HepG2 (cell line): ENCODE data around the gene VEGFA. TPM values are rescaled to one million over a fixed set of nuclear protein-coding genes. Genes with fewer than 3 reads are reported as not detected.

Experiments used
- ATAC-seq: fragments of 200-7000 bp; cut with Tn5 transposase; 3 replicates; pipeline ENCODE4 v1.9.1; 2020; ENCODE audit warnings: mild to moderate bottlenecking, moderate library complexity
- BruUV-seq: library from RNA; stranded (reverse); fragments of 400-500 nt; replicated peaks from 2 replicates; lab custom pipeline; 2021; lab: Mats Ljungman, UMichigan
- CTCF ChIA-PET: fragments of 300-600 bp; formaldehyde crosslinking; extraction: SDS; loops from one replicate; lab custom pipeline; 2021; ENCODE audit warnings: low total read pairs, inconsistent platforms, low intra/inter-chr PET ratio; lab: Yijun Ruan, JAX
- POLR2A ChIA-PET: fragments of 350-600 bp; sonication (Branson Sonifier 250); formaldehyde crosslinking; loops from one replicate; lab custom pipeline; 2020; ENCODE audit warnings: antibody characterized with exemption, inconsistent platforms; lab: Yijun Ruan, JAX
- DNase-seq: peaks from one replicate; pipeline ENCODE4 v3.0.0-alpha.2; 2015; ENCODE audit warnings: low spot score
- FAIRE-seq: peaks from 3 replicates; lab custom pipeline; 2011; peaks lifted over from hg19 to GRCh38; lab: Jason Lieb, UNC
- H2AFZ ChIP-seq: one replicate; pipeline ENCODE4 v1.6.1; 2011; ENCODE audit warnings: low read length, inconsistent platforms
- H3K27ac ChIP-seq: fragments of 300-600 bp; 3 replicates; pipeline ENCODE4 v1.8.0; 2011; ENCODE audit warnings: mixed run types, mild to moderate bottlenecking, mixed read lengths, low read length, inconsistent platforms; ENCODE audit not compliant: insufficient read depth; ENCODE audit errors: extremely low read length
- H3K27me3 ChIP-seq, 2 experiments: fragments of 200-600 bp in 1 of 2; 2 replicates in 1 of 2; 3 replicates in 1 of 2; pipeline versions ENCODE4 v1.6.0 to v1.8.0; 2011; ENCODE audit warnings: low read length in 2 of 2, mild to moderate bottlenecking in 2 of 2, moderate library complexity in 2 of 2, inconsistent platforms in 1 of 2; ENCODE audit not compliant: insufficient read depth in 2 of 2, control insufficient read depth in 1 of 2
- H3K36me3 ChIP-seq, 2 experiments: fragments of 200-600 bp in 1 of 2; replicated peaks in 1 of 2; 2 replicates in 1 of 2; 3 replicates in 1 of 2; pipeline versions ENCODE4 v1.5.1 to v1.8.0; 2011; ENCODE audit warnings: low read length in 2 of 2, inconsistent platforms in 1 of 2; ENCODE audit not compliant: insufficient read depth in 2 of 2, control insufficient read depth in 1 of 2
- H3K4me1 ChIP-seq: 2 replicates; pipeline ENCODE4 v1.5.1; 2012; ENCODE audit warnings: low read length, inconsistent platforms; ENCODE audit not compliant: insufficient read depth
- H3K4me2 ChIP-seq: 2 replicates; pipeline ENCODE4 v1.6.0; 2011; ENCODE audit warnings: low read depth, low read length, inconsistent platforms
- H3K4me3 ChIP-seq, 3 experiments: fragments of 200-600 bp in 1 of 3; sonication (generic), shearing (Covaris generic) in 1 of 3; replicated peaks in 1 of 3; 2 replicates each; pipeline ENCODE4 v1.5.1; 2011 to 2016; ENCODE audit warnings: low read length in 3 of 3, inconsistent platforms in 2 of 3, low read depth in 2 of 3, mild to moderate bottlenecking in 2 of 3, control low read depth in 1 of 3, mixed read lengths in 1 of 3; ENCODE audit not compliant: insufficient read depth in 1 of 3
- H3K79me2 ChIP-seq: one replicate; pipeline ENCODE4 v1.6.1; 2011; ENCODE audit warnings: low read length, inconsistent platforms; ENCODE audit not compliant: insufficient read depth
- H3K9ac ChIP-seq: 2 replicates; pipeline ENCODE4 v1.6.0; 2011; ENCODE audit warnings: mild to moderate bottlenecking, low read depth, low read length, inconsistent platforms; ENCODE audit not compliant: insufficient read depth
- H3K9me3 ChIP-seq: 2 replicates; pipeline ENCODE4 v1.5.1; 2012; ENCODE audit warnings: mild to moderate bottlenecking, low read length
- H4K20me1 ChIP-seq: 2 replicates; pipeline ENCODE4 v1.6.0; 2011; ENCODE audit warnings: inconsistent platforms, mild to moderate bottlenecking, low read length, moderate library complexity; ENCODE audit not compliant: insufficient read depth
- CBX1 ChIP-seq: IDR thresholded peaks from one replicate; pipeline ENCODE4 v1.6.1; 2016; ENCODE audit warnings: antibody characterized with exemption, low read depth
- MYC ChIP-seq: sonication (generic); formaldehyde crosslinking; IDR thresholded peaks from 2 replicates; pipeline ENCODE4 v1.9.0; 2021; ENCODE audit warnings: missing genetic modification reagents, borderline replicate concordance
- NCOA2 ChIP-seq: sonication (generic); formaldehyde crosslinking; IDR thresholded peaks from 2 replicates; pipeline ENCODE4 v1.8.0; 2022; ENCODE audit warnings: inconsistent platforms
- SMAD1 ChIP-seq: sonication (generic); formaldehyde crosslinking; IDR thresholded peaks from 2 replicates; pipeline ENCODE4 v1.4.0; 2020; ENCODE audit warnings: missing genetic modification reagents, low read depth, mild to moderate bottlenecking, borderline replicate concordance
- YEATS4 ChIP-seq: sonication (generic); formaldehyde crosslinking; IDR thresholded peaks from 2 replicates; pipeline ENCODE4 v1.4.0; 2020; ENCODE audit warnings: missing genetic modification reagents, borderline replicate concordance
- ZFP36L2 ChIP-seq: sonication (generic); formaldehyde crosslinking; IDR thresholded peaks from 2 replicates; pipeline ENCODE4 v1.4.0; 2020; ENCODE audit warnings: missing genetic modification reagents
- ZNF3 ChIP-seq: IDR thresholded peaks from 2 replicates; pipeline ENCODE4 v1.7.0; 2017; ENCODE audit warnings: inconsistent platforms
- ZNF484 ChIP-seq: sonication (generic); formaldehyde crosslinking; IDR thresholded peaks from 2 replicates; pipeline ENCODE4 v1.5.1; 2020; ENCODE audit warnings: mild to moderate bottlenecking, low read depth, missing genetic modification reagents, borderline replicate concordance
- ZNF577 ChIP-seq: sonication (generic); formaldehyde crosslinking; IDR thresholded peaks from 2 replicates; pipeline ENCODE4 v1.4.0; 2020; ENCODE audit warnings: mild to moderate bottlenecking, low read depth, missing genetic modification reagents, borderline replicate concordance
- ZNF709 ChIP-seq: sonication (generic); formaldehyde crosslinking; IDR thresholded peaks from 2 replicates; pipeline ENCODE4 v1.5.0; 2020; ENCODE audit warnings: mild to moderate bottlenecking, missing genetic modification reagents
- ZNF792 ChIP-seq: IDR thresholded peaks from 2 replicates; pipeline ENCODE4 v1.6.1; 2016
- ZZZ3 ChIP-seq: sonication (generic); formaldehyde crosslinking; IDR thresholded peaks from 2 replicates; pipeline ENCODE4 v1.4.0; 2020; ENCODE audit warnings: missing genetic modification reagents, mild to moderate bottlenecking, borderline replicate concordance
- WGBS: methylation state at CpG from one replicate; pipeline ENCODE4 v1.1.6; 2017; ENCODE audit warnings: low lambda C conversion rate; 5-methylcytosine and 5-hydroxymethylcytosine counted together
- in situ Hi-C: cut with HindIII; loops from 2 replicates; pipeline ENCODE4 v1.10.0; 2017; ENCODE audit warnings: low pct_unique_long_range_greater_than_20kb; ENCODE audit not compliant: extremely low pct_ligation_motif_present
- intact Hi-C: fragments of 100-400 bp; cut with micrococcal nuclease; formaldehyde crosslinking; loops from one replicate; pipeline ENCODE4 v1.10.0; 2022; ENCODE audit not compliant: unreplicated experiment
- polyA plus RNA-seq, 8 experiments: library from polyadenylated mRNA; depleted of rRNA in 3 of 8; stranded (reverse) in 7 of 8; unstranded in 1 of 8; fragments of >200 nt; fragmentation: Illumina TruSeq in 4 of 8; extraction: Trizol in 4 of 8; gene quantifications; 2 replicates each; pipeline versions ENCODE4 v1.2.1 to v1.2.3, GENCODE V29; 2011 to 2016; ENCODE audit warnings: low read depth in 4 of 8, missing spikeins in 1 of 8, mixed read lengths in 1 of 8; ENCODE audit not compliant: insufficient read depth in 1 of 8
- total RNA-seq, 5 experiments: library from RNA; depleted of rRNA; stranded (reverse); fragments of >200 nt; fragmentation: Illumina TruSeq; extraction: Trizol; gene quantifications; 2 replicates each; pipeline ENCODE4 v1.2.3, GENCODE V29; 2016; ENCODE audit warnings: low read depth in 1 of 5
- TF ChIP-seq, protein P1 (sequence below): sonication (generic); formaldehyde crosslinking; IDR thresholded peaks from 2 replicates; pipeline ENCODE4 v1.5.0; 2020; ENCODE audit warnings: mild to moderate bottlenecking, missing genetic modification reagents
- TF ChIP-seq, protein P2 (sequence below): sonication (generic); formaldehyde crosslinking; IDR thresholded peaks from 2 replicates; pipeline ENCODE4 v1.4.0; 2020; ENCODE audit warnings: missing genetic modification reagents
- TF ChIP-seq, protein P3 (sequence below): IDR thresholded peaks from 2 replicates; pipeline ENCODE4 v1.6.1; 2016; ENCODE audit warnings: low read depth, control low read depth
- TF ChIP-seq, protein P4 (sequence below): sonication (generic); formaldehyde crosslinking; IDR thresholded peaks from 2 replicates; pipeline ENCODE4 v1.9.0; 2021; ENCODE audit warnings: missing genetic modification reagents, mild to moderate bottlenecking, borderline replicate concordance

The VEGFA gene
- total and polyA plus RNA-seq, 2 of the 13 experiments (the other 11 are each of a cell fraction or from before 2014, with no cell fraction given) = 68.1 to 629 TPM

DNA sequence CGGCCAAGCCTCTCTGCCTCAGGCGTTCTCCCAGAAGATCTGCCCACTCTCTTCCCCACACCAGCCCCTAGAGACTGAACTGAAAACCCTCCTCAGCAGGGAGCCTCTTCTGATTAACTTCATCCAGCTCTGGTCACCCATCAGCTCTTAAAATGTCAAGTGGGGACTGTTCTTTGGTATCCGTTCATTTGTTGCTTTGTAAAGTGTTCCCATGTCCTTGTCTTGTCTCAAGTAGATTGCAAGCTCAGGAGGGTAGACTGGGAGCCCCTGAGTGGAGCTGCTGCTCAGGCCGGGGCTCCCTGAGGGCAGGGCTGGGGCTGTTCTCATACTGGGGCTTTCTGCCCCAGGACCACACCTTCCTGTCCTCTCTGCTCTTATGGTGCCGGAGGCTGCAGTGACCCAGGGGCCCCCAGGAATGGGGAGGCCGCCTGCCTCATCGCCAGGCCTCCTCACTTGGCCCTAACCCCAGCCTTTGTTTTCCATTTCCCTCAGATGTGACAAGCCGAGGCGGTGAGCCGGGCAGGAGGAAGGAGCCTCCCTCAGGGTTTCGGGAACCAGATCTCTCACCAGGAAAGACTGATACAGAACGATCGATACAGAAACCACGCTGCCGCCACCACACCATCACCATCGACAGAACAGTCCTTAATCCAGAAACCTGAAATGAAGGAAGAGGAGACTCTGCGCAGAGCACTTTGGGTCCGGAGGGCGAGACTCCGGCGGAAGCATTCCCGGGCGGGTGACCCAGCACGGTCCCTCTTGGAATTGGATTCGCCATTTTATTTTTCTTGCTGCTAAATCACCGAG is 14.2 kb downstream of the VEGFA start (continued):
- no peak for TF ChIP-seq ZFP36L2 (CRISPR knock-in tag)
- no peak for TF ChIP-seq ZNF792 (CRISPR knock-in tag)
- TF ChIP-seq, protein P1, sequence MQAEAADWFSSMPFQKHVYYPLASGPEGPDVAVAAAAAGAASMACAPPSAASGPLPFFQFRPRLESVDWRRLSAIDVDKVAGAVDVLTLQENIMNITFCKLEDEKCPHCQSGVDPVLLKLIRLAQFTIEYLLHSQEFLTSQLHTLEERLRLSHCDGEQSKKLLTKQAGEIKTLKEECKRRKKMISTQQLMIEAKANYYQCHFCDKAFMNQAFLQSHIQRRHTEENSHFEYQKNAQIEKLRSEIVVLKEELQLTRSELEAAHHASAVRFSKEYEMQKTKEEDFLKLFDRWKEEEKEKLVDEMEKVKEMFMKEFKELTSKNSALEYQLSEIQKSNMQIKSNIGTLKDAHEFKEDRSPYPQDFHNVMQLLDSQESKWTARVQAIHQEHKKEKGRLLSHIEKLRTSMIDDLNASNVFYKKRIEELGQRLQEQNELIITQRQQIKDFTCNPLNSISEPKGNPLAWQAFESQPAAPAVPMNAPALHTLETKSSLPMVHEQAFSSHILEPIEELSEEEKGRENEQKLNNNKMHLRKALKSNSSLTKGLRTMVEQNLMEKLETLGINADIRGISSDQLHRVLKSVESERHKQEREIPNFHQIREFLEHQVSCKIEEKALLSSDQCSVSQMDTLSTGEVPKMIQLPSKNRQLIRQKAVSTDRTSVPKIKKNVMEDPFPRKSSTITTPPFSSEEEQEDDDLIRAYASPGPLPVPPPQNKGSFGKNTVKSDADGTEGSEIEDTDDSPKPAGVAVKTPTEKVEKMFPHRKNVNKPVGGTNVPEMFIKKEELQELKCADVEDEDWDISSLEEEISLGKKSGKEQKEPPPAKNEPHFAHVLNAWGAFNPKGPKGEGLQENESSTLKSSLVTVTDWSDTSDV (CRISPR knock-in tag) = no peak
- TF ChIP-seq ZNF709 (CRISPR knock-in tag) = peak; percentile 43; the same call in 1 of the 2 replicates
- no peak for TF ChIP-seq ZZZ3
- TF ChIP-seq NCOA2 (CRISPR knock-in tag) = no peak

DNA sequence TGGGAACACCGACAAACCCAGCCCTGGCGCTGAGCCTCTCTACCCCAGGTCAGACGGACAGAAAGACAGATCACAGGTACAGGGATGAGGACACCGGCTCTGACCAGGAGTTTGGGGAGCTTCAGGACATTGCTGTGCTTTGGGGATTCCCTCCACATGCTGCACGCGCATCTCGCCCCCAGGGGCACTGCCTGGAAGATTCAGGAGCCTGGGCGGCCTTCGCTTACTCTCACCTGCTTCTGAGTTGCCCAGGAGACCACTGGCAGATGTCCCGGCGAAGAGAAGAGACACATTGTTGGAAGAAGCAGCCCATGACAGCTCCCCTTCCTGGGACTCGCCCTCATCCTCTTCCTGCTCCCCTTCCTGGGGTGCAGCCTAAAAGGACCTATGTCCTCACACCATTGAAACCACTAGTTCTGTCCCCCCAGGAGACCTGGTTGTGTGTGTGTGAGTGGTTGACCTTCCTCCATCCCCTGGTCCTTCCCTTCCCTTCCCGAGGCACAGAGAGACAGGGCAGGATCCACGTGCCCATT is 15.3 kb downstream of the VEGFA start:
- H3K4me3 ChIP-seq = no peak overlapping the region
- 96% methylated on average over 14 of the region's 14 CpGs for WGBS
- in situ Hi-C loops (no loop called here), intact Hi-C loops (no loop called here)
- H2AFZ ChIP-seq = no peak overlapping the region
- FAIRE-seq = no peak
- H3K27ac ChIP-seq = no peak overlapping the region
- H3K4me2 ChIP-seq = no peak overlapping the region
- no peak for ATAC-seq
- CTCF ChIA-PET = no interaction called here
- no peaks in the 10 kb centered on the region for H3K9me3 ChIP-seq
- H3K27me3 ChIP-seq = no peaks in the 10 kb centered on the region; a peak in 1 of 5 replicates
- BruUV-seq = TSS peak; percentile 49
- H3K36me3 ChIP-seq = peaks cover 48 to 51% of the 10 kb centered on the region in 2 experiments
- H3K4me1 ChIP-seq = no peaks in the 10 kb centered on the region
- DNase-seq = no peak
- POLR2A ChIA-PET = interaction anchor here (2.6 to 3.0 kb wide), 2 partner anchors 15 to 22 kb away, joined by 7 to 18 read pairs; partner anchors contain the start of gene VEGFA
- peaks cover 64% of the 10 kb centered on the region for H4K20me1 ChIP-seq
- H3K9ac ChIP-seq = no peak overlapping the region
- no peaks in the 10 kb centered on the region for H3K79me2 ChIP-seq
- TF ChIP-seq YEATS4 (CRISPR knock-in tag) (no peak), CBX1 (no peak), ZNF484 (CRISPR knock-in tag) (no peak), MYC (CRISPR knock-in tag) (no peak), SMAD1 (no peak), ZNF3 (CRISPR knock-in tag) (no peak), ZNF577 (CRISPR knock-in tag) (no peak)
- TF ChIP-seq, protein P2, sequence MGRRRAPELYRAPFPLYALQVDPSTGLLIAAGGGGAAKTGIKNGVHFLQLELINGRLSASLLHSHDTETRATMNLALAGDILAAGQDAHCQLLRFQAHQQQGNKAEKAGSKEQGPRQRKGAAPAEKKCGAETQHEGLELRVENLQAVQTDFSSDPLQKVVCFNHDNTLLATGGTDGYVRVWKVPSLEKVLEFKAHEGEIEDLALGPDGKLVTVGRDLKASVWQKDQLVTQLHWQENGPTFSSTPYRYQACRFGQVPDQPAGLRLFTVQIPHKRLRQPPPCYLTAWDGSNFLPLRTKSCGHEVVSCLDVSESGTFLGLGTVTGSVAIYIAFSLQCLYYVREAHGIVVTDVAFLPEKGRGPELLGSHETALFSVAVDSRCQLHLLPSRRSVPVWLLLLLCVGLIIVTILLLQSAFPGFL = no peak
- TF ChIP-seq, protein P3, sequence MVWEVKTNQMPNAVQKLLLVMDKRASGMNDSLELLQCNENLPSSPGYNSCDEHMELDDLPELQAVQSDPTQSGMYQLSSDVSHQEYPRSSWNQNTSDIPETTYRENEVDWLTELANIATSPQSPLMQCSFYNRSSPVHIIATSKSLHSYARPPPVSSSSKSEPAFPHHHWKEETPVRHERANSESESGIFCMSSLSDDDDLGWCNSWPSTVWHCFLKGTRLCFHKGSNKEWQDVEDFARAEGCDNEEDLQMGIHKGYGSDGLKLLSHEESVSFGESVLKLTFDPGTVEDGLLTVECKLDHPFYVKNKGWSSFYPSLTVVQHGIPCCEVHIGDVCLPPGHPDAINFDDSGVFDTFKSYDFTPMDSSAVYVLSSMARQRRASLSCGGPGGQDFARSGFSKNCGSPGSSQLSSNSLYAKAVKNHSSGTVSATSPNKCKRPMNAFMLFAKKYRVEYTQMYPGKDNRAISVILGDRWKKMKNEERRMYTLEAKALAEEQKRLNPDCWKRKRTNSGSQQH (CRISPR knock-in tag) = no peak
- TF ChIP-seq, protein P4, sequence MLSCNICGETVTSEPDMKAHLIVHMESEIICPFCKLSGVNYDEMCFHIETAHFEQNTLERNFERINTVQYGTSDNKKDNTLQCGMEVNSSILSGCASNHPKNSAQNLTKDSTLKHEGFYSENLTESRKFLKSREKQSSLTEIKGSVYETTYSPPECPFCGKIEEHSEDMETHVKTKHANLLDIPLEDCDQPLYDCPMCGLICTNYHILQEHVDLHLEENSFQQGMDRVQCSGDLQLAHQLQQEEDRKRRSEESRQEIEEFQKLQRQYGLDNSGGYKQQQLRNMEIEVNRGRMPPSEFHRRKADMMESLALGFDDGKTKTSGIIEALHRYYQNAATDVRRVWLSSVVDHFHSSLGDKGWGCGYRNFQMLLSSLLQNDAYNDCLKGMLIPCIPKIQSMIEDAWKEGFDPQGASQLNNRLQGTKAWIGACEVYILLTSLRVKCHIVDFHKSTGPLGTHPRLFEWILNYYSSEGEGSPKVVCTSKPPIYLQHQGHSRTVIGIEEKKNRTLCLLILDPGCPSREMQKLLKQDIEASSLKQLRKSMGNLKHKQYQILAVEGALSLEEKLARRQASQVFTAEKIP (CRISPR knock-in tag) = no peak
